Peyer's patch (tissue), 4 donors: ENCODE measurements around the gene RGS7BP. TPM values are rescaled to one million over a fixed set of nuclear protein-coding genes. Genes with fewer than 3 reads are reported as not detected.

Experiments
- DNase-seq, 3 donors: peaks; one replicate each; pipeline ENCODE4 v3.0.0-alpha.2; 2017 to 2019
- H3K27ac ChIP-seq, 4 donors: fragments of 200-600 bp; sonication (generic); one replicate each; pipeline ENCODE4 v1.5.1; 2016 to 2019
- H3K27me3 ChIP-seq, 2 donors: fragments of 200-600 bp; sonication (generic); one replicate each; pipeline ENCODE4 v1.5.1; 2019
- H3K36me3 ChIP-seq, 3 donors: fragments of 200-600 bp; sonication (generic); one replicate each; pipeline ENCODE4 v1.5.1; 2016 to 2019
- H3K4me1 ChIP-seq, 4 donors: fragments of 200-600 bp; sonication (generic); one replicate each; pipeline ENCODE4 v1.5.1; 2016 to 2019
- H3K4me3 ChIP-seq, 4 donors: fragments of 200-600 bp; sonication (generic); 1 replicate in 3 of 4; 2 replicates in 1 of 4; pipeline ENCODE4 v1.5.1; 2016 to 2019; ENCODE audit warnings: mild to moderate bottlenecking in 1 of 4
- H3K9me3 ChIP-seq, 4 donors: fragments of 200-600 bp; sonication (generic); one replicate each; pipeline ENCODE4 v1.5.1; 2016 to 2019; ENCODE audit warnings: mild to moderate bottlenecking in 1 of 4
- POLR2A ChIP-seq, 2 donors: fragments of 450-650 bp; IDR thresholded peaks; one replicate each; pipeline ENCODE4 v1.5.1; 2017; ENCODE audit warnings: antibody characterized with exemption in 2 of 2, mild to moderate bottlenecking in 2 of 2, moderate library complexity in 2 of 2
- total RNA-seq, 4 donors: library from RNA; depleted of rRNA; stranded (reverse); fragments of >200 nt; gene quantifications; one replicate each; pipeline ENCODE4 v1.1.0, GENCODE V29; 2016
- TF ChIP-seq, protein P1 (sequence below), 6 experiments: fragments of 450-650 bp in 4 of 6; fragments of 200-600 bp in 2 of 6; sonication (generic) in 1 of 6; IDR thresholded peaks; one replicate each; pipeline ENCODE4 v1.5.1; 2017 to 2019; ENCODE audit warnings: antibody characterized with exemption in 6 of 6, mild to moderate bottlenecking in 3 of 6, moderate library complexity in 1 of 6

Gene RGS7BP
- total RNA-seq, 4 donors from 2014 or later, result 0.35 to 2.5 (median 1.2) TPM

DNA sequence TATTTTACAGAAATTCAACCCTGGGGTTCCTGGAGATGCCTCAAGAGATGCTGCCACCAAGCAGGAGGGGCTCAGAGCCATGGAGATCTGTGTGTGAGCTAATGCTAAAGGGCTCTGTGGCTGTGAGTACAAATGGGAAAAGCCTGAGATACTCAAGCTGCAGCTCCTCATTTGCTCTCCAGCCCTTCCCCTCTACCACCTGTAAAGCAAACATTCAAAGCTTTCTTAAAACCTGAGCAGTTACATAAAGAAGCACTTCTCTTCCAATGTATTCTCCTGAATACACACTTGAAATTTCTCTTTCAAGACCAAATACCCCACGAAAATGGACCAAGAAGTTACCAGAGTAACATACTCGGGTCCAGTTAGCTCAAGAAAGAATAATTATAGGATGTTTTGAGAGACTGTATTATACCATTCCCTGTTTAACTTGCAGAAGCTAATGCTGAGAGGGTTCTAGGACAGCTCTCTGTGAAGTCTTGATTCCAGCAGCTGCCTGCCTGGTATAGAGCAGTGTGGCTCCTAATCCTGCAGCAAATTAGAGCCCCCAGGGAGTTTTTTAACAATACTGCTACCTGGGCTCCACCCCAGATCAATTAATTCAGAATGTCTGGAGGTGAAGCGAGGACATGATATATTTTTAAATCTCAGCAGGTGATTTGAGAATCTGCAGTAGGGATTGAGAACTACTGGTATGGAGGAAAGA lies 21.1 kb downstream of the RGS7BP start:
- Histone ChIP-seq H3K4me1 (no peaks in the 10 kb centered on the region), H3K4me3 (no peak overlapping the region), H3K27me3 (no peaks in the 10 kb centered on the region), H3K36me3 (no peaks in the 10 kb centered on the region), H3K27ac (no peak overlapping the region), H3K9me3 (no peaks in the 10 kb centered on the region)
- no peak for DNase-seq
- TF ChIP-seq, protein P1, sequence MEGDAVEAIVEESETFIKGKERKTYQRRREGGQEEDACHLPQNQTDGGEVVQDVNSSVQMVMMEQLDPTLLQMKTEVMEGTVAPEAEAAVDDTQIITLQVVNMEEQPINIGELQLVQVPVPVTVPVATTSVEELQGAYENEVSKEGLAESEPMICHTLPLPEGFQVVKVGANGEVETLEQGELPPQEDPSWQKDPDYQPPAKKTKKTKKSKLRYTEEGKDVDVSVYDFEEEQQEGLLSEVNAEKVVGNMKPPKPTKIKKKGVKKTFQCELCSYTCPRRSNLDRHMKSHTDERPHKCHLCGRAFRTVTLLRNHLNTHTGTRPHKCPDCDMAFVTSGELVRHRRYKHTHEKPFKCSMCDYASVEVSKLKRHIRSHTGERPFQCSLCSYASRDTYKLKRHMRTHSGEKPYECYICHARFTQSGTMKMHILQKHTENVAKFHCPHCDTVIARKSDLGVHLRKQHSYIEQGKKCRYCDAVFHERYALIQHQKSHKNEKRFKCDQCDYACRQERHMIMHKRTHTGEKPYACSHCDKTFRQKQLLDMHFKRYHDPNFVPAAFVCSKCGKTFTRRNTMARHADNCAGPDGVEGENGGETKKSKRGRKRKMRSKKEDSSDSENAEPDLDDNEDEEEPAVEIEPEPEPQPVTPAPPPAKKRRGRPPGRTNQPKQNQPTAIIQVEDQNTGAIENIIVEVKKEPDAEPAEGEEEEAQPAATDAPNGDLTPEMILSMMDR (IDR thresholded peaks at IDR 0.05), result no peak
- TF ChIP-seq POLR2A (IDR thresholded peaks at IDR 0.05), result no peak

DNA sequence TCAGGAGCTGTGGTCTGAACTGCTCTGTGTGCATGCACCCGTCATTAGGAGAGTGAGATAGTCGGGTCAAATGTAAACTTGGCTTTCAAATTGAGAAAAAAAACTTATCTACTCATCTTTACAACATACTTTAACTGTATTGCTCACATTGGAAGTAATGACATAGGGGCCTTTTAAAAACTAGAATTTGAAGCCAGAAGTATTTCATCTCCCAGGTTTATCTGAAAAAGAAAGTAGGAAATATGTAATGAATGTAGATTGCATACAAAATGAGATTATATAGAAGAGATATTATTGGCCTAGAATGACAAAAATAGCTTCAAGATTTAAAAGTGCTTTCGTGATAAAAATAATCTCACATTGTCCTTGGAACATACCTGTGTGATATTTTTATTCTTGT lies 24.3 kb downstream of the RGS7BP start:
- Histone ChIP-seq H3K4me3 (no peak overlapping the region), H3K27ac (no peak overlapping the region), H3K9me3 (no peaks in the 10 kb centered on the region), H3K4me1 (no peaks in the 10 kb centered on the region), H3K27me3 (no peaks in the 10 kb centered on the region), H3K36me3 (no peaks in the 10 kb centered on the region)
- DNase-seq, result no peak
- TF ChIP-seq, protein P1 (IDR thresholded peaks at IDR 0.05), result no peak
- no peak for TF ChIP-seq POLR2A (IDR thresholded peaks at IDR 0.05)

DNA sequence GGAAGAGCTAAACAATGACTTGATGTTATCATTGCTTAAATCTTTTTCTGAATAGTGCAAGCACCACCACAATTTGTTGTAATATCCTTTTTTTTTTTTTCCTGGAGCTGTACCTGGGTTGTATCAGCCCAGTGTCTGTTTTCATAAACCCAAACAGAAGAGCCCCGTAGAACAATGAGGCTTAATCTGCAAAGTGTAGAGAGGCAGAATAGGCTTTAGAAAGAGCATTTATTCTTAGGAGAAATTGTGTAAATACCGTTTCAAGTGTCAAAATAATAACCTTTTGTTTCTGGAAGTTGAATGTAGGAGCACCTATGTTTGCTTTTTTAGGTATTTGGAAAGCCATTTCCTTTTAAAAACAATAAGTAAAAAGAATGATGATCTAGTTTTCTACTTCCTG lies 26.4 kb downstream of the RGS7BP start:
- Histone ChIP-seq H3K27ac (no peak overlapping the region), H3K4me1 (no peaks in the 10 kb centered on the region), H3K4me3 (no peak overlapping the region), H3K27me3 (no peaks in the 10 kb centered on the region), H3K9me3 (no peaks in the 10 kb centered on the region), H3K36me3 (no peaks in the 10 kb centered on the region)
- TF ChIP-seq, protein P1 (IDR thresholded peaks at IDR 0.05), result no peak
- TF ChIP-seq POLR2A (IDR thresholded peaks at IDR 0.05), result no peak
- no peak for DNase-seq

DNA sequence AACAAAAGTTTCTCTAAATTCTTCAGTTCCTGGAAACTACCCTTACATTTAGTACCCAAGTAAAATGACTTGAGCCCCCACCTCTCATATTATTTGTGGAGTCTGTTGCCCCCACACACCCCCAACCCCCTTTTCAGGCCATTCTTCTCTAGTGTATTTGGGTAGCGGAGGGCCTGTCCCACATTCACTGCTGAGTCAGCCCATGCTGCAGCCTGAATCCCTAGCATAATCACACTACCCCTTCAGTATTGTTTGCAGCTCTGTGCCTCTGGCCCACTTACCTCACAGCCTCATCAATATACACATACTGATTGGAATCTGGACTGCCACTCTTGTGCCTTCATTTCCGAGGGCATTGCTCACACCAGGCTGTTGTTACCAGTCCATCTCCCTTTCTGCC lies 26.8 kb downstream of the RGS7BP start:
- TF ChIP-seq, protein P1 (IDR thresholded peaks at IDR 0.05), result no peak
- no peak for TF ChIP-seq POLR2A (IDR thresholded peaks at IDR 0.05)
- no peaks in the 10 kb centered on the region for H3K4me1 ChIP-seq
- H3K4me3 ChIP-seq, result no peak overlapping the region
- H3K9me3 ChIP-seq, result no peaks in the 10 kb centered on the region
- no peaks in the 10 kb centered on the region for H3K27me3 ChIP-seq
- no peak overlapping the region for H3K27ac ChIP-seq
- H3K36me3 ChIP-seq, result no peaks in the 10 kb centered on the region
- no peak for DNase-seq

DNA sequence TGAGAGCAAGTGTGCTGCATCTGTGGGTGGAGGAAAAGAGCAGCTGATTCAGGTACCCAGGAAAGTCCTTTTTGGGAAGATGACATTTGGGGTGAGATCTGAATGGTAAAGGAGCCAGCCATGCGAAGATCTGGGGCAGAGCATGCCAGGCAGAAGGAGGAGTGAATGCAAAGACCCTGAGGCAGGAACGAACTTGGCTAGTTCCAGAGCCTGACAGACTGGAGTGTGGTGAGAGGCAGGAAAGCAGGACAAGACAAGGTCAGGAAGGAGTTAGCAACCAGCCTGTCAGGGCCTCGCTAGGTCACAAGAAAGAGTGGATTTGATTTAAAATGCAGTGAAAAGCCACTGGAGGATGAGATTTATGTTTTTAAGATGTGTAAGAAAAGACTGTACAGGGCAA lies 28.2 kb downstream of the RGS7BP start:
- no peaks in the 10 kb centered on the region for H3K9me3 ChIP-seq
- DNase-seq, result no peak
- no peak for TF ChIP-seq POLR2A (IDR thresholded peaks at IDR 0.05)
- TF ChIP-seq, protein P1 (IDR thresholded peaks at IDR 0.05), result no peak
- no peaks in the 10 kb centered on the region for H3K27me3 ChIP-seq
- no peaks in the 10 kb centered on the region for H3K4me1 ChIP-seq
- no peak overlapping the region for H3K4me3 ChIP-seq
- no peaks in the 10 kb centered on the region for H3K36me3 ChIP-seq
- no peak overlapping the region for H3K27ac ChIP-seq
